ENCODE measurements around the gene LIPI. TPM values are rescaled to one million over a fixed set of nuclear protein-coding genes. Genes with fewer than 3 reads are reported as not detected.
A peak's percentile ranks its signal among the peaks of the same experiment; 100 is the strongest.

LIPI gene
- total RNA-seq, 1 experiment from 2014 or later, result not detected

DNA sequence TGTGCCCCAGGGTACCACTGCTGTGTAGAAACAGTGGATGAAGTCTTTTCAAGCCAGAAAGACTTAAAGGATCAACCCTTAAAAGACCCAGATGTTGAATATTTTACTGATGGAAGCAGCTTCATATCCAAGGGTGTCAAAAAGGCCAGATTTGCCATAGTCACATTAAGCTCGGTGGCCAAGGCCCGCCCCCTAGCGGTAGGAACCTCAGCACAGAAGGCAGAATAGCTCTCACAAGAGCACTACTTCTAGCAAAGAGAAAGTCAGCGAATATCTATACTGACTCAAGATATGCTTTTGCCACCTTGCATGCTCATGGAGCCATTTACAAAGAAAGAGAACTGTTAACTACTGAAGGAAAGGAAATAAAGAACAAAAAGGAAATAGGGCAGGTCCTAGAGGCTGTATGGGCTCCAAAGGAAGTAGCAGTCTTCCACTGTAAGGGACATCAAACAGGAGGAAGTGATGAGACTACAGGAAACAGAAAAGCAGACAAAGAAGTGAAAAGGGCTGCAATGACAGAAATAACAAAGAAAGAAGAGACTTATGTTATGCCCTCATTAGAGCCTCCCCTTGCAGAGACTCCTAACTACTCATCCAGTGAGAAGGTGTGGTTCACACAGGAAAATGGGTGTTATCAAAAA lies 90.5 kb downstream of the LIPI start:
- Histone ChIP-seq H3K9ac (ENCODE audit: extremely low read depth, insufficient read length, low read length) (no peak overlapping the region), H2BK12ac (ENCODE audit: insufficient read length, low read depth, low read length) (no peak overlapping the region), H2BK20ac (ENCODE audit: low read depth, low read length, poor library complexity, severe bottlenecking) (no peak overlapping the region), H3K23ac (ENCODE audit: insufficient read length, low read depth, low read length) (no peak overlapping the region), H2AK5ac (ENCODE audit: insufficient read length, low read length) (no peak overlapping the region), H3K14ac (ENCODE audit: insufficient read depth, low read length) (no peak overlapping the region), H2BK15ac (ENCODE audit: low read depth, low read length) (no peak overlapping the region), H3K4ac (ENCODE audit: low read depth, low read length) (no peak overlapping the region), H4K20me1 (ENCODE audit: control insufficient read depth, insufficient read depth, insufficient read length) (no peaks in the 10 kb centered on the region), H3K27ac (ENCODE audit: insufficient read length, low read depth, low read length) (no peak overlapping the region), H3K4me2 (ENCODE audit: insufficient read depth, insufficient read length, low read length) (no peak overlapping the region), H3K18ac (ENCODE audit: insufficient read length, low read depth, low read length) (no peak overlapping the region), H3K56ac (ENCODE audit: insufficient read length, low read depth, low read length) (no peak overlapping the region), H3K79me1 (ENCODE audit: insufficient read depth, low read depth, low read length, poor library complexity, severe bottlenecking) (no peaks in the 10 kb centered on the region), H4K8ac (replicated peaks; ENCODE audit: insufficient read length, low read depth, low read length) (no peak overlapping the region), H4K5ac (ENCODE audit: insufficient read length, low read depth, low read length) (no peak overlapping the region), H3K79me2 (ENCODE audit: insufficient read depth, low read length) (no peaks in the 10 kb centered on the region), H2BK120ac (ENCODE audit: low read depth, low read length, poor library complexity, severe bottlenecking) (no peak overlapping the region), H2AFZ (ENCODE audit: low read length) (no peak overlapping the region), H2BK5ac (ENCODE audit: insufficient read length, low read length) (no peak overlapping the region), H3K4me1 (ENCODE audit: insufficient read depth, low read length) (no peaks in the 10 kb centered on the region), H4K91ac (ENCODE audit: insufficient read length, low read depth, low read length) (no peak overlapping the region), H3T11ph (ENCODE audit: low read length) (no peak overlapping the region), H3K9me3 (ENCODE audit: control insufficient read depth, low read depth, low read length) (peaks cover 5% of the 10 kb centered on the region), H3K27me3 (ENCODE audit: insufficient read depth, low read length) (no peaks in the 10 kb centered on the region), H3K23me2 (ENCODE audit: insufficient read length, low read depth, low read length, poor library complexity, severe bottlenecking) (no peaks in the 10 kb centered on the region)
- TF ChIP-seq CTCF (conservative IDR thresholded peaks at IDR 0.05), result peak; percentile 70
- Mint-ChIP-seq H3K4me1 (no peaks in the 10 kb centered on the region), H3K36me3 (ENCODE audit: insufficient read depth in 1 of 3, low read depth in 3 of 3) (peaks cover 0 to 28% (median 8%) of the 10 kb centered on the region in 3 experiments; a peak in 6 of 7 replicates), H3K27ac (no peak overlapping the region), H3K4me3 (no peak overlapping the region), H3K27me3 (ENCODE audit: low read depth) (peaks cover 4% of the 10 kb centered on the region), H3K9me3 (peaks cover 85 to 89% of the 10 kb centered on the region in 2 experiments)
- no CpG with 5 or more reads among the region's 4 CpGs for WGBS (ENCODE audit: extremely low coverage, insufficient read length, low lambda C conversion rate)
- DNase-seq, result peak; percentile 59
